H9 (cell line): ENCODE results near the gene SEC22A. TPM values are rescaled to one million over a fixed set of nuclear protein-coding genes. Genes with fewer than 3 reads are reported as not detected.

Experiments used
- DNase-seq: peaks from one replicate; pipeline ENCODE4 v3.0.0-alpha.2; 2017
- H2AFZ ChIP-seq: one replicate; pipeline ENCODE4 v1.6.1; 2013; ENCODE audit warnings: mild to moderate bottlenecking, low read length, control low read depth, moderate library complexity
- H2AK5ac ChIP-seq: 2 replicates; pipeline ENCODE4 v1.6.1; 2013; ENCODE audit warnings: low read length, control low read depth, mixed read lengths; ENCODE audit not compliant: insufficient read length
- H2BK120ac ChIP-seq: one replicate; pipeline ENCODE4 v1.6.1; 2013; ENCODE audit warnings: low read depth, mild to moderate bottlenecking, low read length, control low read depth, inconsistent platforms; ENCODE audit not compliant: poor library complexity, severe bottlenecking
- H2BK12ac ChIP-seq: 2 replicates; pipeline ENCODE4 v1.6.1; 2013; ENCODE audit warnings: low read length, control low read depth, mixed read lengths, low read depth; ENCODE audit not compliant: insufficient read length
- H2BK15ac ChIP-seq: 2 replicates; pipeline ENCODE4 v1.6.1; 2013; ENCODE audit warnings: low read depth, low read length, control low read depth
- H2BK20ac ChIP-seq: one replicate; pipeline ENCODE4 v1.6.1; 2013; ENCODE audit warnings: low read depth, mild to moderate bottlenecking, low read length, control low read depth, inconsistent platforms; ENCODE audit not compliant: poor library complexity, severe bottlenecking
- H2BK5ac ChIP-seq: 2 replicates; pipeline ENCODE4 v1.6.1; 2013; ENCODE audit warnings: low read length, control low read depth, mixed read lengths; ENCODE audit not compliant: insufficient read length
- H3K14ac ChIP-seq: 2 replicates; pipeline ENCODE4 v1.6.1; 2013; ENCODE audit warnings: low read length, control low read depth; ENCODE audit not compliant: insufficient read depth
- H3K18ac ChIP-seq: 2 replicates; pipeline ENCODE4 v1.6.1; 2013; ENCODE audit warnings: low read depth, mild to moderate bottlenecking, mixed read lengths, low read length, control low read depth; ENCODE audit not compliant: insufficient read length
- H3K23ac ChIP-seq: 2 replicates; pipeline ENCODE4 v1.6.1; 2013; ENCODE audit warnings: low read length, control low read depth, mixed read lengths, low read depth; ENCODE audit not compliant: insufficient read length
- H3K23me2 ChIP-seq: 2 replicates; pipeline ENCODE4 v1.6.1; 2013; ENCODE audit warnings: low read depth, mild to moderate bottlenecking, mixed read lengths, low read length, control low read depth; ENCODE audit not compliant: insufficient read length, poor library complexity, severe bottlenecking
- H3K27ac ChIP-seq: 2 replicates; pipeline ENCODE4 v1.5.1; 2013; ENCODE audit warnings: low read length, control low read depth, mixed read lengths, low read depth; ENCODE audit not compliant: insufficient read length
- H3K27me3 ChIP-seq: 2 replicates; pipeline ENCODE4 v1.6.1; 2013; ENCODE audit warnings: low read length, control low read depth, inconsistent platforms; ENCODE audit not compliant: insufficient read depth
- H3K4ac ChIP-seq: 2 replicates; pipeline ENCODE4 v1.6.1; 2013; ENCODE audit warnings: low read depth, mild to moderate bottlenecking, control low read depth, inconsistent platforms, low read length, moderate library complexity
- H3K4me1 ChIP-seq: 2 replicates; pipeline ENCODE4 v1.6.1; 2013; ENCODE audit warnings: low read length, control low read depth, inconsistent platforms; ENCODE audit not compliant: insufficient read depth
- H3K4me2 ChIP-seq: 2 replicates; pipeline ENCODE4 v1.6.1; 2013; ENCODE audit warnings: low read length, control low read depth, mixed read lengths; ENCODE audit not compliant: insufficient read length, insufficient read depth
- H3K56ac ChIP-seq: 2 replicates; pipeline ENCODE4 v1.6.1; 2013; ENCODE audit warnings: low read depth, mild to moderate bottlenecking, mixed read lengths, low read length, control low read depth; ENCODE audit not compliant: insufficient read length
- H3K79me1 ChIP-seq: 2 replicates; pipeline ENCODE4 v1.6.1; 2013; ENCODE audit warnings: low read depth, mild to moderate bottlenecking, moderate library complexity, low read length, control low read depth, inconsistent platforms; ENCODE audit not compliant: insufficient read depth, poor library complexity, severe bottlenecking
- H3K79me2 ChIP-seq: 2 replicates; pipeline ENCODE4 v1.6.1; 2013; ENCODE audit warnings: low read length, control low read depth, inconsistent platforms; ENCODE audit not compliant: insufficient read depth
- H3K9ac ChIP-seq: 2 replicates; pipeline ENCODE4 v1.6.1; 2013; ENCODE audit warnings: low read length, control low read depth, mixed read lengths; ENCODE audit not compliant: insufficient read length; ENCODE audit errors: extremely low read depth
- H3K9me3 ChIP-seq: one replicate; pipeline ENCODE4 v1.6.1; 2013; ENCODE audit warnings: low read depth, low read length, inconsistent platforms; ENCODE audit not compliant: control insufficient read depth
- H3T11ph ChIP-seq: one replicate; pipeline ENCODE4 v1.6.1; 2013; ENCODE audit warnings: mild to moderate bottlenecking, low read length, control low read depth, inconsistent platforms
- H4K20me1 ChIP-seq: one replicate; pipeline ENCODE4 v1.6.1; 2013; ENCODE audit not compliant: control insufficient read depth, insufficient read length, insufficient read depth
- H4K5ac ChIP-seq: 2 replicates; pipeline ENCODE4 v1.6.1; 2013; ENCODE audit warnings: low read depth, mild to moderate bottlenecking, mixed read lengths, low read length, control low read depth; ENCODE audit not compliant: insufficient read length
- H4K8ac ChIP-seq: replicated peaks from 2 replicates; pipeline ENCODE4 v1.6.1; 2013; ENCODE audit warnings: low read length, control low read depth, mixed read lengths, low read depth; ENCODE audit not compliant: insufficient read length
- H4K91ac ChIP-seq: 2 replicates; pipeline ENCODE4 v1.6.1; 2013; ENCODE audit warnings: low read depth, mild to moderate bottlenecking, moderate library complexity, mixed read lengths, low read length, control low read depth; ENCODE audit not compliant: insufficient read length
- H3K27ac Mint-ChIP-seq, 3 experiments: 2 replicates in 2 of 3; 3 replicates in 1 of 3; pipeline ENCODE4 v1.8.0; 2020 to 2021; ENCODE audit warnings: mixed read lengths in 3 of 3, mild to moderate bottlenecking in 1 of 3, moderate library complexity in 1 of 3
- H3K27me3 Mint-ChIP-seq: 2 replicates; pipeline ENCODE4 v1.8.0; 2021; ENCODE audit warnings: low read depth, mild to moderate bottlenecking, moderate library complexity, mixed read lengths
- H3K36me3 Mint-ChIP-seq, 3 experiments: 2 replicates in 2 of 3; 3 replicates in 1 of 3; pipeline ENCODE4 v1.8.0; 2020 to 2021; ENCODE audit warnings: low read depth in 3 of 3, mixed read lengths in 3 of 3; ENCODE audit not compliant: insufficient read depth in 1 of 3
- H3K4me1 Mint-ChIP-seq, 2 experiments: 2 replicates each; pipeline ENCODE4 v1.8.0; 2020; ENCODE audit warnings: mixed read lengths in 2 of 2
- H3K4me3 Mint-ChIP-seq, 2 experiments: 2 replicates in 1 of 2; 3 replicates in 1 of 2; pipeline ENCODE4 v1.8.0; 2020 to 2021; ENCODE audit warnings: mild to moderate bottlenecking in 2 of 2, mixed read lengths in 2 of 2, moderate library complexity in 1 of 2
- H3K9me3 Mint-ChIP-seq, 2 experiments: 2 replicates in 1 of 2; 3 replicates in 1 of 2; pipeline ENCODE4 v1.8.0; 2020; ENCODE audit warnings: mild to moderate bottlenecking in 2 of 2, mixed read lengths in 2 of 2, moderate library complexity in 1 of 2
- CTCF ChIP-seq: fragments of 200-600 bp; sonication (generic); conservative IDR thresholded peaks from 3 replicates; pipeline ENCODE4 v1.8.0; 2021; ENCODE audit warnings: antibody characterized with exemption, mild to moderate bottlenecking
- WGBS: extraction: QIAGEN DNeasy Blood & Tissue Kit; methylation state at CpG from one replicate; pipeline ENCODE4 v1.1.7; 2013; ENCODE audit warnings: missing lambda C conversion rate, low lambda C conversion rate, mixed read lengths; ENCODE audit not compliant: insufficient read length; ENCODE audit errors: extremely low coverage; 5-methylcytosine and 5-hydroxymethylcytosine counted together
- total RNA-seq: library from RNA; stranded (reverse); gene quantifications from 2 replicates; pipeline ENCODE4 v1.2.1, GENCODE V29; 2021

The SEC22A gene
- total RNA-seq, 1 experiment from 2014 or later: 9.9 TPM

- H3K27me3 ChIP-seq: no peaks in the 10 kb centered on the region
- TF ChIP-seq CTCF: no peak
- no peak overlapping the region for H3K56ac ChIP-seq
- H2BK15ac ChIP-seq: no peak overlapping the region
- H3K27me3 Mint-ChIP-seq: peaks cover 13% of the 10 kb centered on the region
- H3K27ac ChIP-seq: no peak overlapping the region
- H4K20me1 ChIP-seq: no peaks in the 10 kb centered on the region
- no peaks in the 10 kb centered on the region; a peak in 1 of 5 replicates for H3K9me3 Mint-ChIP-seq
- no peaks in the 10 kb centered on the region for H3K79me1 ChIP-seq
- no peak overlapping the region for H3K14ac ChIP-seq
- no peak overlapping the region for H2AK5ac ChIP-seq
- H3K4me3 Mint-ChIP-seq: no peak overlapping the region
- no peaks in the 10 kb centered on the region for H3K23me2 ChIP-seq
- WGBS: no CpG with 5 or more reads among the region's 8 CpGs
- H2BK20ac ChIP-seq: no peak overlapping the region
- no peak for DNase-seq
- H3K18ac ChIP-seq: no peak overlapping the region
- no peak overlapping the region for H3T11ph ChIP-seq
- no peak overlapping the region for H3K23ac ChIP-seq
- peaks cover 35 to 38% of the 10 kb centered on the region in 2 experiments for H3K4me1 Mint-ChIP-seq
- H3K79me2 ChIP-seq: no peaks in the 10 kb centered on the region; the same call in 1 of the 2 replicates
- no peaks in the 10 kb centered on the region for H3K9me3 ChIP-seq
- no peak overlapping the region for H4K91ac ChIP-seq
- no peak overlapping the region for H2BK120ac ChIP-seq
- H3K9ac ChIP-seq: no peak overlapping the region
- no peak overlapping the region for H3K27ac Mint-ChIP-seq
- H3K4ac ChIP-seq: no peak overlapping the region
- H4K5ac ChIP-seq: no peak overlapping the region
- H2BK5ac ChIP-seq: no peak overlapping the region
- H3K36me3 Mint-ChIP-seq: peaks cover 0 to 8% (median 2%) of the 10 kb centered on the region in 3 experiments; a peak in 4 of 7 replicates
- no peak overlapping the region for H2BK12ac ChIP-seq
- peaks cover 5% of the 10 kb centered on the region; the same call in 1 of the 2 replicates for H3K4me1 ChIP-seq
- no peak overlapping the region for H2AFZ ChIP-seq
- no peak overlapping the region for H3K4me2 ChIP-seq
- H4K8ac ChIP-seq: no peak overlapping the region
Measured at GRCh38 chr3:123321806-123322205, 120.1 kb downstream of the SEC22A start.
